Glutamatergic neuron (in vitro differentiated cells): Measurements from ENCODE around the gene OLFM3. TPM values are rescaled to one million over a fixed set of nuclear protein-coding genes. Genes with fewer than 3 reads are reported as not detected.

Experiments
- DNase-seq: peaks from one replicate; pipeline ENCODE4 v3.0.0; 2022
- H3K27ac Mint-ChIP-seq: one replicate; pipeline ENCODE4 v1.8.0; 2020; ENCODE audit warnings: mild to moderate bottlenecking, mixed read lengths, inconsistent platforms; ENCODE audit not compliant: unreplicated experiment
- H3K27me3 Mint-ChIP-seq: one replicate; pipeline ENCODE4 v1.8.0; 2020; ENCODE audit warnings: mild to moderate bottlenecking, moderate library complexity, mixed read lengths, inconsistent platforms; ENCODE audit not compliant: unreplicated experiment
- H3K36me3 Mint-ChIP-seq: one replicate; pipeline ENCODE4 v1.8.0; 2020; ENCODE audit warnings: mild to moderate bottlenecking, mixed read lengths, inconsistent platforms; ENCODE audit not compliant: unreplicated experiment
- H3K4me1 Mint-ChIP-seq: one replicate; pipeline ENCODE4 v1.8.0; 2020; ENCODE audit warnings: mild to moderate bottlenecking, low read depth, mixed read lengths, inconsistent platforms; ENCODE audit not compliant: unreplicated experiment
- H3K4me3 Mint-ChIP-seq: one replicate; pipeline ENCODE4 v1.8.0; 2020; ENCODE audit warnings: mild to moderate bottlenecking, mixed read lengths, inconsistent platforms; ENCODE audit not compliant: unreplicated experiment
- H3K9me3 Mint-ChIP-seq: one replicate; pipeline ENCODE4 v1.8.0; 2020; ENCODE audit warnings: mild to moderate bottlenecking, moderate library complexity, mixed read lengths, inconsistent platforms; ENCODE audit not compliant: unreplicated experiment
- total RNA-seq: library from RNA; stranded (reverse); fragmentation: NEBNext Ultra II Directional; extraction: Animal tissue kit (Norgen Biotek cat#: 25700); gene quantifications from one replicate; pipeline ENCODE4 v1.2.1, GENCODE V29; 2021; ENCODE audit not compliant: unreplicated experiment
- TF ChIP-seq, protein P1 (sequence below): fragments of 200-600 bp; sonication (generic); IDR thresholded peaks from one replicate; pipeline ENCODE4 v1.5.0; 2021; ENCODE audit not compliant: partially characterized antibody, unreplicated experiment

Gene OLFM3
- total RNA-seq, 1 donor from 2014 or later: 2.7 TPM

DNA sequence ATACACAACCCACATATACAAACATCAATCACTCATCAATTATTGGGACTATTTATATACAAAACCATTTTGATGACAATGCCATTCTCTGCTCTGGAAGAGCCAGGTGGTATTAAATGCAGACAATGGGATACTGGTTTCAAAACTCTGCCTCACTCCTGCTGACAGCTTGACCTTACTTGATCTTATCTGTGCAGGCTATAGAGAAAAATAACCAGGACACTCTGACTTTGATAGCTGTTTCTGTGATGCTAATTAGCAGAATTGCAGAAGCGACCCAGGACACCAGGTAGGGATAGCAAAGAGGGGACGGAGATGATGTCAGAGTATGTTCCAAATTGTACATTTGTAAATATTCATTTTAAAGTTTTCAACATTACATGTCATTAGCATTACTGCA lies 89.5 kb downstream of the OLFM3 start:
- no peak for DNase-seq
- no peaks in the 10 kb centered on the region for H3K36me3 Mint-ChIP-seq
- H3K4me1 Mint-ChIP-seq: peaks cover 2% of the 10 kb centered on the region
- H3K27me3 Mint-ChIP-seq: no peaks in the 10 kb centered on the region
- no peak overlapping the region for H3K4me3 Mint-ChIP-seq
- no peaks in the 10 kb centered on the region for H3K9me3 Mint-ChIP-seq
- no peak overlapping the region for H3K27ac Mint-ChIP-seq
- TF ChIP-seq, protein P1, sequence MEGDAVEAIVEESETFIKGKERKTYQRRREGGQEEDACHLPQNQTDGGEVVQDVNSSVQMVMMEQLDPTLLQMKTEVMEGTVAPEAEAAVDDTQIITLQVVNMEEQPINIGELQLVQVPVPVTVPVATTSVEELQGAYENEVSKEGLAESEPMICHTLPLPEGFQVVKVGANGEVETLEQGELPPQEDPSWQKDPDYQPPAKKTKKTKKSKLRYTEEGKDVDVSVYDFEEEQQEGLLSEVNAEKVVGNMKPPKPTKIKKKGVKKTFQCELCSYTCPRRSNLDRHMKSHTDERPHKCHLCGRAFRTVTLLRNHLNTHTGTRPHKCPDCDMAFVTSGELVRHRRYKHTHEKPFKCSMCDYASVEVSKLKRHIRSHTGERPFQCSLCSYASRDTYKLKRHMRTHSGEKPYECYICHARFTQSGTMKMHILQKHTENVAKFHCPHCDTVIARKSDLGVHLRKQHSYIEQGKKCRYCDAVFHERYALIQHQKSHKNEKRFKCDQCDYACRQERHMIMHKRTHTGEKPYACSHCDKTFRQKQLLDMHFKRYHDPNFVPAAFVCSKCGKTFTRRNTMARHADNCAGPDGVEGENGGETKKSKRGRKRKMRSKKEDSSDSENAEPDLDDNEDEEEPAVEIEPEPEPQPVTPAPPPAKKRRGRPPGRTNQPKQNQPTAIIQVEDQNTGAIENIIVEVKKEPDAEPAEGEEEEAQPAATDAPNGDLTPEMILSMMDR: no peak

DNA sequence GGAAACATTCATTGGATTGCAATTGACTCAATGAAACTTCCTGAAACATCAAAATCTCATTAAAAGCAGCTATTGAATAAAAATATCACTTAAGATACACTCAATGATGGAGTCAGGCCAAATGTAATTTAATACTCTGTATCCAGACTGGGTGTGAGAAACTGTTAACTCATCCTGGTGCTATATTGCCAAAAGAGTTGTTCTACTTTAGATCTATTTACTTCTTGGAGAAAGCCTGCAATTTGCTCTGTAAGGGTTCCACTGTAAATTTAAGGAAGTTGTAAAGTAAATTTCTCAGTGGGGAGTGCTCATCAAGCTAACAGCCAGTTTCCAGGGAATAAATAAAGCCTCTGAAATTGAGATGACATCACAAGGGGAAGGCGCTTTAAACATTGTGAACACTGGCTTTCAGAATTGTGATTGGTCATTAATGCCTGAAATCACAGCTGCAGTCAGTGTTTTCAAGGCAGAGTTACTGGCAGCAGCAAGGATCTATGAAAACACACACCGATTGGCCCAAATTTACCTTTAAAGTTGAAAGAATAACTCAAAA lies 91.4 kb downstream of the OLFM3 start:
- Mint-ChIP-seq H3K4me3 (no peak overlapping the region), H3K36me3 (no peaks in the 10 kb centered on the region), H3K4me1 (peaks cover 2% of the 10 kb centered on the region), H3K27me3 (no peaks in the 10 kb centered on the region), H3K27ac (no peak overlapping the region), H3K9me3 (no peaks in the 10 kb centered on the region)
- DNase-seq: no peak
- TF ChIP-seq, protein P1: no peak

DNA sequence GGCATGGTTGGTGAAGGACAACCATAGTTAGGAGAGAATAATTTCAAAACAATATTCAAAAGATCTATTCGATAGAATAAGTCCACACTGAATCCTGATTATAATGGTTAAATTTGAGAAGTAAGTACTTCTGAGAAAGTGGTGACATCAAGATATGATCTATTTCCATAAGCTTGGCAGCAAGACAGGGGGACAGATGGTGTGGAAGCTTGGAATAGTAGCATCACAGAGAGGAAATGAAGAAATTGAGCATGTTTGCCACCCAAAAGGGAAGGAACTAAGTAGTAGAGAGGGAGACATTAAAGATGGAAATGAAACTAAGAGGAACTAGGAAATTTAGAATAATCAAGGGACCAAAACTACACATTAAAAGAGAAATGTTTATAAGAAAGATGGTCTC lies 94.5 kb downstream of the OLFM3 start:
- Mint-ChIP-seq H3K4me1 (peaks cover 5% of the 10 kb centered on the region), H3K27me3 (no peaks in the 10 kb centered on the region), H3K27ac (no peak overlapping the region), H3K4me3 (no peak overlapping the region), H3K36me3 (no peaks in the 10 kb centered on the region), H3K9me3 (no peaks in the 10 kb centered on the region)
- DNase-seq: no peak
- TF ChIP-seq, protein P1: no peak

DNA sequence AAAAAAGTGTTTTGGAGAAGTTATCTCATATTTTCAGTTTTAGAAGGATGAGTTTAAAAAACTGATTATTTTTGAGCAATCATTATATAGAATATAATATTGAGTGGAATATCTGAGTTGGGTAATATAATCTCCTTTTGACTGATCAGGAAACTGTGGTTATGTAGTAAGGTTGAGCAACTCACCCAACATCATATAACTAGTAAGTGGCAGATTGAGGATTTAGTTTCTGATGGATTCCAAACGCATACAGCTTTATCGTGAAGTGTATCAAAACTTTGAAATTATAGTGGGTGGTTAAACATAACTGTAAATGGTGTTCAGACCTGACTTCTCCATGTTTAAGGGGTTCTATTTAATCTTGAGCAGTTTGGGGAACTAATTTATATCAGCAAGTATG lies 98.6 kb downstream of the OLFM3 start:
- Mint-ChIP-seq H3K4me1 (peaks cover 5% of the 10 kb centered on the region), H3K27ac (no peak overlapping the region), H3K4me3 (no peak overlapping the region), H3K36me3 (no peaks in the 10 kb centered on the region), H3K9me3 (no peaks in the 10 kb centered on the region), H3K27me3 (no peaks in the 10 kb centered on the region)
- DNase-seq: no peak
- TF ChIP-seq, protein P1: no peak

DNA sequence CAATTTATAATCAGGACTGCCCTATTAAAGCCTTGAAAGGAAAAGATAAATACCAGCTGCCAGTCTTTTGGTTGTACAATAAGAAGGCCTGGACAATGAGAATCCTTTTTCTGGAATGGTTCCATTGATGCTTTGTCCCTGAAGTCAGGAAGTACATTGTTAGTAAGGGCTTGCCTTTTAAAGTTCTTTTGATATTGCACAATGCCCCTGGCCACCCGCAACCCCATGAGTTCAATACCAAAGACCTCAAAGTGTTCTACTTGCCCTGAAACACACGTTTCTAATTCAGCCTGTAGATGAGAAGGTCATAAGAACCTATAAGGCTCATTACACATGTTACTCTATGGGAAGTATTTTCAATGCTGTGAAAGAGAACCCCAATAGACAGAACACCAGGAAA lies 112.1 kb downstream of the OLFM3 start:
- no peaks in the 10 kb centered on the region for H3K36me3 Mint-ChIP-seq
- peaks cover 2% of the 10 kb centered on the region for H3K9me3 Mint-ChIP-seq
- H3K27ac Mint-ChIP-seq: no peak overlapping the region
- H3K4me3 Mint-ChIP-seq: no peak overlapping the region
- DNase-seq: no peak
- H3K4me1 Mint-ChIP-seq: no peaks in the 10 kb centered on the region
- TF ChIP-seq, protein P1: no peak
- no peaks in the 10 kb centered on the region for H3K27me3 Mint-ChIP-seq
